SK-N-SH (cell line): ENCODE measurements around the gene GPR148. TPM values are rescaled to one million over a fixed set of nuclear protein-coding genes. Genes with fewer than 3 reads are reported as not detected.

Experiments
- CTCF ChIA-PET: fragments of 300-600, 350-600 bp; formaldehyde crosslinking; extraction: SDS; loops from one replicate; lab custom pipeline; 2021; lab: Yijun Ruan, JAX
- POLR2A ChIA-PET: fragments of 350-600 bp; sonication (Branson Sonifier 250); formaldehyde crosslinking; extraction: SDS; loops from one replicate; lab custom pipeline; 2020; ENCODE audit warnings: antibody characterized with exemption, inconsistent platforms; lab: Yijun Ruan, JAX
- DNase-seq: peaks from one replicate; pipeline ENCODE4 v3.0.0; 2012
- H2AFZ ChIP-seq: fragments of 200-600 bp; sonication (generic); 2 replicates; pipeline ENCODE4 v1.8.1; 2016; ENCODE audit warnings: antibody characterized with exemption, mild to moderate bottlenecking, low read depth
- H3F3A ChIP-seq: fragments of 200-600 bp; sonication (generic); replicated peaks from 2 replicates; pipeline ENCODE3; 2016; ENCODE audit warnings: antibody characterized with exemption, mild to moderate bottlenecking; ENCODE audit not compliant: insufficient read depth
- H3K27ac ChIP-seq, 2 experiments: fragments of 200-500 bp in 1 of 2; fragments of 200-600 bp in 1 of 2; sonication (Bioruptor generic) in 1 of 2; sonication (generic), shearing (Covaris generic) in 1 of 2; 2 replicates each; pipeline versions ENCODE4 v1.5.1 to v1.6.1; 2014 to 2016; ENCODE audit warnings: low read depth in 2 of 2, inconsistent platforms in 1 of 2, low read length in 1 of 2, mild to moderate bottlenecking in 1 of 2, mixed read lengths in 1 of 2
- H3K27me3 ChIP-seq: fragments of 200-600 bp; sonication (generic), shearing (Covaris generic); 2 replicates; pipeline ENCODE4 v1.6.1; 2016; ENCODE audit warnings: mixed run types; ENCODE audit not compliant: insufficient read depth
- H3K36me3 ChIP-seq, 2 experiments: fragments of 200-500 bp in 1 of 2; fragments of 200-600 bp in 1 of 2; sonication (Bioruptor generic) in 1 of 2; sonication (generic) in 1 of 2; replicated peaks in 1 of 2; 2 replicates each; pipeline versions ENCODE3 to v1.5.1; 2014 to 2016; ENCODE audit warnings: low read length in 1 of 2, mild to moderate bottlenecking in 1 of 2; ENCODE audit not compliant: insufficient read depth in 2 of 2, control insufficient read depth in 1 of 2
- H3K4me1 ChIP-seq, 2 experiments: fragments of 200-500 bp in 1 of 2; fragments of 200-600 bp in 1 of 2; sonication (Bioruptor generic) in 1 of 2; sonication (generic), shearing (Covaris generic) in 1 of 2; 2 replicates each; pipeline versions ENCODE4 v1.5.1 to v1.6.1; 2014 to 2016; ENCODE audit warnings: low read depth in 1 of 2, low read length in 1 of 2, mixed run types in 1 of 2; ENCODE audit not compliant: insufficient read depth in 2 of 2, control insufficient read depth in 1 of 2
- H3K4me2 ChIP-seq: fragments of 200-600 bp; sonication (generic), shearing (Covaris generic); 2 replicates; pipeline ENCODE4 v1.6.1; 2017; ENCODE audit warnings: mixed run types
- H3K4me3 ChIP-seq, 2 experiments: fragments of 200-500 bp in 1 of 2; fragments of 200-600 bp in 1 of 2; sonication (Bioruptor generic) in 1 of 2; sonication (generic), shearing (Covaris generic) in 1 of 2; 2 replicates each; pipeline versions ENCODE4 v1.5.1 to v1.8.1; 2014 to 2016; ENCODE audit warnings: low read depth in 2 of 2, inconsistent platforms in 1 of 2, low read length in 1 of 2, mild to moderate bottlenecking in 1 of 2, mixed read lengths in 1 of 2, moderate library complexity in 1 of 2
- H3K79me2 ChIP-seq: fragments of 200-600 bp; sonication (generic); 2 replicates; pipeline ENCODE4 v1.8.1; 2017; ENCODE audit warnings: mild to moderate bottlenecking; ENCODE audit not compliant: insufficient read depth
- H3K9ac ChIP-seq: fragments of 200-600 bp; sonication (generic); 2 replicates; pipeline ENCODE4 v1.6.1; 2017; ENCODE audit warnings: mixed run types
- H3K9me2 ChIP-seq: fragments of 200-600 bp; sonication (generic); 2 replicates; pipeline ENCODE4 v1.6.1; 2017; ENCODE audit warnings: mixed run types
- H3K9me3 ChIP-seq: fragments of 200-600 bp; sonication (generic); 2 replicates; pipeline ENCODE4 v1.6.1; 2017; ENCODE audit warnings: mixed run types, mild to moderate bottlenecking, moderate library complexity
- H4K20me1 ChIP-seq: fragments of 200-600 bp; sonication (generic); 2 replicates; pipeline ENCODE4 v1.6.1; 2017; ENCODE audit warnings: mild to moderate bottlenecking, mixed run types; ENCODE audit not compliant: insufficient read depth
- EP300 ChIP-seq, 2 experiments: IDR thresholded peaks; 2 replicates each; pipeline versions ENCODE4 v1.4.0 to v1.6.1; 2012; ENCODE audit warnings: borderline replicate concordance in 1 of 2, low read depth in 1 of 2, low read length in 1 of 2
- FOSL2 ChIP-seq: IDR thresholded peaks from 2 replicates; pipeline ENCODE4 v1.4.0; 2012; ENCODE audit warnings: low read depth, mild to moderate bottlenecking, moderate library complexity, borderline replicate concordance
- FOXJ3 ChIP-seq: sonication (generic); formaldehyde crosslinking; IDR thresholded peaks from 2 replicates; pipeline ENCODE4 v1.5.1; 2020; ENCODE audit warnings: mild to moderate bottlenecking, missing genetic modification reagents
- FOXM1 ChIP-seq: IDR thresholded peaks from 2 replicates; pipeline ENCODE4 v1.4.0; 2012; ENCODE audit warnings: low read depth, mild to moderate bottlenecking
- GABPA ChIP-seq: IDR thresholded peaks from 2 replicates; pipeline ENCODE4 v1.4.0; 2012; ENCODE audit warnings: low read depth, mild to moderate bottlenecking
- MXI1 ChIP-seq: IDR thresholded peaks from 2 replicates; pipeline ENCODE4 v1.6.1; 2012; ENCODE audit warnings: mild to moderate bottlenecking, low read depth, low read length, improper control_type of control experiment
- NFIC ChIP-seq: IDR thresholded peaks from 2 replicates; pipeline ENCODE4 v1.4.0; 2012; ENCODE audit warnings: borderline replicate concordance
- NRF1 ChIP-seq: IDR thresholded peaks from 2 replicates; pipeline ENCODE4 v1.6.1; 2012; ENCODE audit warnings: low read depth, mild to moderate bottlenecking, low read length
- POLR2AphosphoS5 ChIP-seq: IDR thresholded peaks from 2 replicates; pipeline ENCODE4 v1.6.1; 2012; ENCODE audit warnings: low read depth, low read length
- RCOR1 ChIP-seq: fragments of 150-350 bp; IDR thresholded peaks from 2 replicates; pipeline ENCODE4 v1.6.1; 2017; ENCODE audit warnings: antibody characterized with exemption, low read length
- RFX5 ChIP-seq: IDR thresholded peaks from 2 replicates; pipeline ENCODE4 v1.6.1; 2012; ENCODE audit warnings: mild to moderate bottlenecking, improper control_type of control experiment, low read length
- RXRA ChIP-seq: IDR thresholded peaks from 2 replicates; pipeline ENCODE4 v1.4.0; 2012; ENCODE audit warnings: low read depth, mild to moderate bottlenecking, borderline replicate concordance
- SIN3A ChIP-seq: IDR thresholded peaks from 2 replicates; pipeline ENCODE4 v1.6.1; 2012; ENCODE audit warnings: low read depth, mild to moderate bottlenecking, low read length, moderate library complexity, borderline replicate concordance
- SMC3 ChIP-seq: IDR thresholded peaks from 2 replicates; pipeline ENCODE4 v1.6.1; 2012; ENCODE audit warnings: low read depth, low read length, improper control_type of control experiment
- TEAD4 ChIP-seq: IDR thresholded peaks from 2 replicates; pipeline ENCODE4 v1.4.0; 2012; ENCODE audit warnings: mild to moderate bottlenecking, borderline replicate concordance; ENCODE audit not compliant: insufficient read depth
- YY1 ChIP-seq: IDR thresholded peaks from 2 replicates; pipeline ENCODE4 v1.4.0; 2012; ENCODE audit warnings: low read depth, mild to moderate bottlenecking
- ZBTB33 ChIP-seq: IDR thresholded peaks from 2 replicates; pipeline ENCODE4 v1.4.0; 2012; ENCODE audit warnings: low read depth, borderline replicate concordance
- WGBS: methylation state at CpG from one replicate; pipeline ENCODE4 v1.1.6; 2017; ENCODE audit warnings: low lambda C conversion rate; 5-methylcytosine and 5-hydroxymethylcytosine counted together
- polyA plus RNA-seq, 3 experiments: library from polyadenylated mRNA; depleted of rRNA; stranded (reverse); fragments of >200 nt; gene quantifications; 2 replicates each; pipeline ENCODE4 v1.2.3, GENCODE V29; 2012
- TF ChIP-seq, protein P1 (sequence below): IDR thresholded peaks from 2 replicates; pipeline ENCODE4; 2012
- TF ChIP-seq, protein P2 (sequence below): IDR thresholded peaks from 2 replicates; pipeline ENCODE4 v1.6.1; 2012; ENCODE audit warnings: mild to moderate bottlenecking, low read depth, low read length, moderate library complexity
- TF ChIP-seq, protein P3 (sequence below): IDR thresholded peaks from 2 replicates; pipeline ENCODE4 v1.4.0; 2012; ENCODE audit warnings: low read depth, borderline replicate concordance

GPR148 gene
- polyA plus RNA-seq, 1 of the 3 experiments (the other 2 are of a cell fraction), result not detected

- TF ChIP-seq, protein P1, sequence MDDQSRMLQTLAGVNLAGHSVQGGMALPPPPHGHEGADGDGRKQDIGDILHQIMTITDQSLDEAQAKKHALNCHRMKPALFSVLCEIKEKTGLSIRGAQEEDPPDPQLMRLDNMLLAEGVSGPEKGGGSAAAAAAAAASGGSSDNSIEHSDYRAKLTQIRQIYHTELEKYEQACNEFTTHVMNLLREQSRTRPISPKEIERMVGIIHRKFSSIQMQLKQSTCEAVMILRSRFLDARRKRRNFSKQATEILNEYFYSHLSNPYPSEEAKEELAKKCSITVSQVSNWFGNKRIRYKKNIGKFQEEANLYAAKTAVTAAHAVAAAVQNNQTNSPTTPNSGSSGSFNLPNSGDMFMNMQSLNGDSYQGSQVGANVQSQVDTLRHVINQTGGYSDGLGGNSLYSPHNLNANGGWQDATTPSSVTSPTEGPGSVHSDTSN, result no peak
- TF ChIP-seq SMC3 (no peak), MXI1 (no peak), RCOR1 (no peak)
These were observed 35.4 kb downstream of the GPR148 start (continued) for GRCh38 chr2:130764035-130764820.

- Histone ChIP-seq H3K4me2 (no peak overlapping the region), H3K79me2 (no peaks in the 10 kb centered on the region), H3K27ac (no peak overlapping the region), H3K36me3 (no peaks in the 10 kb centered on the region), H4K20me1 (no peaks in the 10 kb centered on the region), H3K9me2 (no peaks in the 10 kb centered on the region), H3K9ac (no peak overlapping the region), H3K4me3 (no peak overlapping the region), H2AFZ (no peak overlapping the region), H3F3A (no peaks in the 10 kb centered on the region), H3K27me3 (no peaks in the 10 kb centered on the region), H3K9me3 (no peaks in the 10 kb centered on the region), H3K4me1 (peaks cover 0 to 22% of the 10 kb centered on the region in 2 experiments; a peak in 1 of 4 replicates)
- no peak for DNase-seq
- POLR2A ChIA-PET, result no interaction called here
- 68% methylated on average over 5 of the region's 5 CpGs for WGBS
- no peak for TF ChIP-seq ZBTB33
- no peak for TF ChIP-seq FOXJ3
- no peak for TF ChIP-seq FOSL2
- TF ChIP-seq SIN3A, result no peak
- TF ChIP-seq NRF1, result no peak
- TF ChIP-seq, protein P2, sequence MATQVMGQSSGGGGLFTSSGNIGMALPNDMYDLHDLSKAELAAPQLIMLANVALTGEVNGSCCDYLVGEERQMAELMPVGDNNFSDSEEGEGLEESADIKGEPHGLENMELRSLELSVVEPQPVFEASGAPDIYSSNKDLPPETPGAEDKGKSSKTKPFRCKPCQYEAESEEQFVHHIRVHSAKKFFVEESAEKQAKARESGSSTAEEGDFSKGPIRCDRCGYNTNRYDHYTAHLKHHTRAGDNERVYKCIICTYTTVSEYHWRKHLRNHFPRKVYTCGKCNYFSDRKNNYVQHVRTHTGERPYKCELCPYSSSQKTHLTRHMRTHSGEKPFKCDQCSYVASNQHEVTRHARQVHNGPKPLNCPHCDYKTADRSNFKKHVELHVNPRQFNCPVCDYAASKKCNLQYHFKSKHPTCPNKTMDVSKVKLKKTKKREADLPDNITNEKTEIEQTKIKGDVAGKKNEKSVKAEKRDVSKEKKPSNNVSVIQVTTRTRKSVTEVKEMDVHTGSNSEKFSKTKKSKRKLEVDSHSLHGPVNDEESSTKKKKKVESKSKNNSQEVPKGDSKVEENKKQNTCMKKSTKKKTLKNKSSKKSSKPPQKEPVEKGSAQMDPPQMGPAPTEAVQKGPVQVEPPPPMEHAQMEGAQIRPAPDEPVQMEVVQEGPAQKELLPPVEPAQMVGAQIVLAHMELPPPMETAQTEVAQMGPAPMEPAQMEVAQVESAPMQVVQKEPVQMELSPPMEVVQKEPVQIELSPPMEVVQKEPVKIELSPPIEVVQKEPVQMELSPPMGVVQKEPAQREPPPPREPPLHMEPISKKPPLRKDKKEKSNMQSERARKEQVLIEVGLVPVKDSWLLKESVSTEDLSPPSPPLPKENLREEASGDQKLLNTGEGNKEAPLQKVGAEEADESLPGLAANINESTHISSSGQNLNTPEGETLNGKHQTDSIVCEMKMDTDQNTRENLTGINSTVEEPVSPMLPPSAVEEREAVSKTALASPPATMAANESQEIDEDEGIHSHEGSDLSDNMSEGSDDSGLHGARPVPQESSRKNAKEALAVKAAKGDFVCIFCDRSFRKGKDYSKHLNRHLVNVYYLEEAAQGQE, result no peak
- no peak for TF ChIP-seq YY1
- TF ChIP-seq, protein P3, sequence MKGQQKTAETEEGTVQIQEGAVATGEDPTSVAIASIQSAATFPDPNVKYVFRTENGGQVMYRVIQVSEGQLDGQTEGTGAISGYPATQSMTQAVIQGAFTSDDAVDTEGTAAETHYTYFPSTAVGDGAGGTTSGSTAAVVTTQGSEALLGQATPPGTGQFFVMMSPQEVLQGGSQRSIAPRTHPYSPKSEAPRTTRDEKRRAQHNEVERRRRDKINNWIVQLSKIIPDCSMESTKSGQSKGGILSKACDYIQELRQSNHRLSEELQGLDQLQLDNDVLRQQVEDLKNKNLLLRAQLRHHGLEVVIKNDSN, result no peak
- no peak for TF ChIP-seq POLR2AphosphoS5
- TF ChIP-seq TEAD4, result no peak
- no peak for TF ChIP-seq RFX5
- TF ChIP-seq RXRA, result no peak
- TF ChIP-seq MXI1, result no peak
- TF ChIP-seq FOXM1, result no peak
- no peak for TF ChIP-seq GABPA
- no peak for TF ChIP-seq EP300 (IDR thresholded peaks at IDR 0.05; ENCODE audit: borderline replicate concordance in 1 of 2, low read depth in 1 of 2, low read length in 1 of 2)
- TF ChIP-seq NFIC, result no peak
- TF ChIP-seq, protein P1, result no peak
- CTCF ChIA-PET, result no interaction called here
These were observed 35.9 kb downstream of the GPR148 start for GRCh38 chr2:130764821-130765115.
